CD14-positive monocyte (primary cell): ENCODE measurements around the gene CACNA2D1. TPM values are rescaled to one million over a fixed set of nuclear protein-coding genes. Genes with fewer than 3 reads are reported as not detected.

Experiments used
- DNase-seq, 3 donors: peaks; one replicate each; pipeline ENCODE4 v3.0.0-alpha.2; 2011 to 2022
- H2AFZ ChIP-seq: 2 replicates; pipeline ENCODE4 v1.6.0; 2012; ENCODE audit warnings: mild to moderate bottlenecking, low read depth, low read length, inconsistent platforms; ENCODE audit not compliant: insufficient read depth, poor library complexity, severe bottlenecking
- H3K27ac ChIP-seq, 2 donors: 1 replicate in 1 of 2; 2 replicates in 1 of 2; pipeline ENCODE4 v1.5.1; 2012 to 2013; ENCODE audit warnings: low read length in 2 of 2, control low read depth in 1 of 2, inconsistent platforms in 1 of 2, low read depth in 1 of 2, mild to moderate bottlenecking in 1 of 2
- H3K27me3 ChIP-seq, 2 donors: one replicate each; pipeline versions ENCODE4 v1.6.0 to v1.6.1; 2011 to 2013; ENCODE audit warnings: low read length in 2 of 2; ENCODE audit not compliant: control insufficient read depth in 2 of 2, insufficient read depth in 2 of 2
- H3K36me3 ChIP-seq, 2 donors: replicated peaks in 1 of 2; 1 replicate in 1 of 2; 2 replicates in 1 of 2; pipeline versions ENCODE4 v1.5.1 to v1.6.1; 2012 to 2013; ENCODE audit warnings: low read length in 2 of 2, control low read depth in 1 of 2, inconsistent platforms in 1 of 2, mild to moderate bottlenecking in 1 of 2; ENCODE audit not compliant: insufficient read depth in 2 of 2, control insufficient read depth in 1 of 2
- H3K4me1 ChIP-seq, 2 donors: 1 replicate in 1 of 2; 2 replicates in 1 of 2; pipeline versions ENCODE4 v1.5.1 to v1.6.1; 2012 to 2013; ENCODE audit warnings: low read length in 2 of 2, control low read depth in 1 of 2, inconsistent platforms in 1 of 2, mild to moderate bottlenecking in 1 of 2, moderate library complexity in 1 of 2; ENCODE audit not compliant: insufficient read depth in 2 of 2, control insufficient read depth in 1 of 2
- H3K4me2 ChIP-seq: replicated peaks from 2 replicates; pipeline ENCODE3; 2012; ENCODE audit warnings: low read length, moderate library complexity, mild to moderate bottlenecking; ENCODE audit not compliant: poor library complexity, severe bottlenecking; ENCODE audit errors: extremely low read depth
- H3K4me3 ChIP-seq, 3 experiments: fragments of 200-600 bp in 1 of 3; sonication (generic) in 1 of 3; replicated peaks in 1 of 3; 1 replicate in 2 of 3; 2 replicates in 1 of 3; pipeline ENCODE4 v1.5.1; 2011 to 2013; ENCODE audit warnings: low read length in 3 of 3, mild to moderate bottlenecking in 3 of 3, control low read depth in 2 of 3, low read depth in 2 of 3, inconsistent platforms in 1 of 3, moderate library complexity in 1 of 3
- H3K79me2 ChIP-seq: 2 replicates; pipeline ENCODE4 v1.6.0; 2012; ENCODE audit warnings: mild to moderate bottlenecking, control low read depth, inconsistent platforms, low read length, moderate library complexity; ENCODE audit not compliant: insufficient read depth
- H3K9ac ChIP-seq: 2 replicates; pipeline ENCODE4 v1.6.0; 2017; ENCODE audit warnings: low read length, mild to moderate bottlenecking; ENCODE audit not compliant: insufficient read depth, poor library complexity, severe bottlenecking
- H3K9me3 ChIP-seq, 2 donors: replicated peaks in 1 of 2; 1 replicate in 1 of 2; 2 replicates in 1 of 2; pipeline versions ENCODE4 v1.5.1 to v1.6.1; 2012 to 2013; ENCODE audit warnings: low read length in 2 of 2, control low read depth in 1 of 2; ENCODE audit not compliant: control insufficient read depth in 1 of 2, insufficient read depth in 1 of 2
- H4K20me1 ChIP-seq: 2 replicates; pipeline ENCODE4 v1.6.0; 2012; ENCODE audit warnings: mild to moderate bottlenecking, low read length, control low read depth, moderate library complexity; ENCODE audit not compliant: insufficient read depth
- H3K27ac Mint-ChIP-seq, 7 donors: one replicate each; pipeline ENCODE4 v1.8.0; 2020; ENCODE audit warnings: mild to moderate bottlenecking in 7 of 7, mixed read lengths in 7 of 7, moderate library complexity in 6 of 7, inconsistent platforms in 2 of 7
- H3K27me3 Mint-ChIP-seq, 3 donors: one replicate each; pipeline ENCODE4 v1.8.0; 2021 to 2022; ENCODE audit warnings: low read depth in 3 of 3, mild to moderate bottlenecking in 3 of 3, mixed read lengths in 3 of 3, moderate library complexity in 3 of 3, inconsistent platforms in 1 of 3
- H3K36me3 Mint-ChIP-seq, 2 donors: one replicate each; pipeline ENCODE4 v1.8.0; 2020; ENCODE audit warnings: mixed read lengths in 2 of 2, inconsistent platforms in 1 of 2, mild to moderate bottlenecking in 1 of 2
- H3K4me1 Mint-ChIP-seq: one replicate; pipeline ENCODE4 v1.8.0; 2020; ENCODE audit warnings: mild to moderate bottlenecking, mixed read lengths
- H3K4me3 Mint-ChIP-seq, 2 donors: one replicate each; pipeline ENCODE4 v1.8.0; 2020; ENCODE audit warnings: mild to moderate bottlenecking in 2 of 2, mixed read lengths in 2 of 2, moderate library complexity in 1 of 2
- H3K9me3 Mint-ChIP-seq, 7 donors: one replicate each; pipeline ENCODE4 v1.8.0; 2020 to 2022; ENCODE audit warnings: mixed read lengths in 7 of 7, mild to moderate bottlenecking in 6 of 7, moderate library complexity in 6 of 7, inconsistent platforms in 2 of 7
- CTCF ChIP-seq: fragments of 200-600 bp; IDR thresholded peaks from one replicate; pipeline ENCODE4 v1.8.0; 2022; ENCODE audit warnings: antibody characterized with exemption, mild to moderate bottlenecking
- WGBS: methylation state at CpG from one replicate; pipeline ENCODE4 v1.1.5; 2013; ENCODE audit warnings: missing lambda C conversion rate; ENCODE audit not compliant: insufficient coverage; 5-methylcytosine and 5-hydroxymethylcytosine counted together
- intact Hi-C, 2 donors: fragments of 100-400 bp; cut with micrococcal nuclease; formaldehyde crosslinking; loops; one replicate each; pipeline versions ENCODE4 v1.15.0 to v1.15.1; 2023
- polyA plus RNA-seq, 3 donors: library from polyadenylated mRNA; depleted of rRNA in 1 of 3; unstranded in 2 of 3; stranded (reverse) in 1 of 3; fragments of 300-500 nt in 2 of 3; fragments of >200 nt in 1 of 3; fragmentation: Illumina TruSeq in 2 of 3; gene quantifications; 1 replicate in 2 of 3; 2 replicates in 1 of 3; pipeline ENCODE4 v1.2.3, GENCODE V29; 2012 to 2021

Gene CACNA2D1
- polyA plus RNA-seq, 3 donors, result 0.02 TPM; not detected in 2

DNA sequence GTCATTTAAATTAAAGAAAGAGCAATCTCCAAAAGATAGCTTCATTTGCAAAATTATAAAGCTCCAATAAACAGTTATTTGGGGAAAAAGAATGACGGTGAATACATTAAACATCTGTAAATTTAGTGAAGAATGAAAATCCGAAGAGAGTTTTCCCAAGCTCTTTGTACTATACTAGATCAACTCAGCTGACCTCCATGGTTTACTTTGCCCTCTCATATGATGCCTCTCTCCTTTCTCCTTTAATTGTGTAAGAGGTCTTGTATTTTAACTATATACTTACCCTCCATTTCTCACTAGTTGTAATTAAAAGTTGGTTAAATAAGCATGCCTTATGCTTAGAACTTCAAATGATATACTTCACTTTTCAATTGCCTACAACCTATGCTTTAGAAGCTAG is 125.8 kb downstream of the CACNA2D1 start:
- H3K36me3 Mint-ChIP-seq, result no peaks in the 10 kb centered on the region
- H3K27me3 Mint-ChIP-seq, result peaks cover 0 to 2% (median 2%) of the 10 kb centered on the region in 3 donors
- peaks cover 0 to 7% (median 2%) of the 10 kb centered on the region in 7 donors for H3K9me3 Mint-ChIP-seq
- H3K4me3 Mint-ChIP-seq, result no peak overlapping the region
- Histone ChIP-seq H3K27ac (no peak overlapping the region), H2AFZ (no peak overlapping the region), H3K27me3 (no peaks in the 10 kb centered on the region), H3K9ac (no peak overlapping the region), H3K9me3 (no peaks in the 10 kb centered on the region), H3K4me2 (no peak overlapping the region), H3K4me1 (no peaks in the 10 kb centered on the region), H4K20me1 (no peaks in the 10 kb centered on the region), H3K79me2 (no peaks in the 10 kb centered on the region), H3K36me3 (no peaks in the 10 kb centered on the region), H3K4me3 (no peak overlapping the region)
- DNase-seq, result no peak
- no peaks in the 10 kb centered on the region for H3K4me1 Mint-ChIP-seq
- intact Hi-C loops, result no loop called here
- H3K27ac Mint-ChIP-seq, result no peak overlapping the region
- no peak for TF ChIP-seq CTCF
- WGBS, result no CpG with 5 or more reads among the region's 2 CpGs

DNA sequence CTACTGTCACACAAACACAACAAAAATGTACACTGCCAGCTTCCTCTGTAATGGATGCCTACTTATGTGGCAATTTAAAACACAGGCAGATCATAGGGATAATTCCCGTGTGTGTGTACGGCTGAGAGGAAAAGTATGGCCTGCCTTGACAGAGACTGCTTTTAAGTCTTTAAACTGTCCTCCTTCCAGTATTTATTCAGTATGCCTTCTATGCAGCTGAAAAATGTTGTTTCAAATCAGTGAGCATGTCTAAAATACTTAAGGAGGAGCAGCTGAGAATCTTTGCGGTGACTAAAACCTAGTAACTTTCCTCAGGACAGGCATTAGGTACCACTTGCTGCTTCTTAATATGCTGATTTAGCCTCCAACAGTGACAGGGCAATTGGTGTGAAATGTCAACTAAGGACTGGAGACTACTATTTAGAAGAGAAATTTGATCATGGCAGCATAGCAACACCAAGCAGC is 126.3 kb downstream of the CACNA2D1 start:
- no peak overlapping the region for H3K9ac ChIP-seq
- H2AFZ ChIP-seq, result no peak overlapping the region
- Mint-ChIP-seq H3K9me3 (peaks cover 0 to 10% (median 2%) of the 10 kb centered on the region in 7 donors), H3K4me3 (no peak overlapping the region), H3K4me1 (no peaks in the 10 kb centered on the region), H3K36me3 (no peaks in the 10 kb centered on the region), H3K27ac (no peak overlapping the region), H3K27me3 (peaks cover 0 to 2% (median 2%) of the 10 kb centered on the region in 3 donors)
- H3K79me2 ChIP-seq, result no peaks in the 10 kb centered on the region
- TF ChIP-seq CTCF, result no peak
- WGBS, result no CpG with 5 or more reads among the region's 3 CpGs
- no peaks in the 10 kb centered on the region for H3K27me3 ChIP-seq
- H3K9me3 ChIP-seq, result no peaks in the 10 kb centered on the region
- no peaks in the 10 kb centered on the region for H3K4me1 ChIP-seq
- H3K4me2 ChIP-seq, result no peak overlapping the region
- no peak overlapping the region for H3K27ac ChIP-seq
- H3K4me3 ChIP-seq, result no peak overlapping the region
- H3K36me3 ChIP-seq, result no peaks in the 10 kb centered on the region
- no peak for DNase-seq
- intact Hi-C loops, result no loop called here
- no peaks in the 10 kb centered on the region for H4K20me1 ChIP-seq
